HEK293 (cell line): Measurements from ENCODE around the gene EXOSC1.

ENCODE experiments used
- CTCF ChIA-PET: fragments of 350-600 bp; formaldehyde crosslinking; extraction: SDS; loops from one replicate; lab custom pipeline; 2021; ENCODE audit warnings: antibody characterized with exemption; lab: Yijun Ruan, JAX
- POLR2A ChIA-PET: fragments of 300-600 bp; formaldehyde crosslinking; extraction: SDS; loops from one replicate; lab custom pipeline; 2020; ENCODE audit warnings: antibody characterized with exemption, inconsistent platforms; lab: Yijun Ruan, JAX
- H3K27ac ChIP-seq: fragments of 200-500 bp; sonication (Bioruptor generic); 2 replicates; pipeline ENCODE4 v1.5.1; 2014; ENCODE audit warnings: low read depth, low read length, control low read depth, inconsistent platforms; ENCODE audit errors: extremely low read depth
- H3K36me3 ChIP-seq, 2 experiments: fragments of 200-500 bp in 1 of 2; sonication (Bioruptor generic) in 1 of 2; 1 replicate in 1 of 2; 2 replicates in 1 of 2; pipeline ENCODE4 v1.5.1; 2014 to 2017; ENCODE audit warnings: inconsistent platforms in 2 of 2, low read length in 2 of 2; ENCODE audit not compliant: control insufficient read depth in 2 of 2, insufficient read depth in 1 of 2
- H3K4me1 ChIP-seq: fragments of 200-500 bp; sonication (Bioruptor generic); 2 replicates; pipeline ENCODE4 v1.5.1; 2014; ENCODE audit warnings: mild to moderate bottlenecking, low read length, inconsistent platforms; ENCODE audit not compliant: control insufficient read depth, insufficient read depth
- H3K4me3 ChIP-seq: 2 replicates; pipeline ENCODE4 v1.5.1; 2011; ENCODE audit warnings: low read depth, mild to moderate bottlenecking, control low read depth, low read length, moderate library complexity
- H3K9me3 ChIP-seq: fragments of 200-500 bp; sonication (Bioruptor generic); 2 replicates; pipeline ENCODE4 v1.5.1; 2014; ENCODE audit warnings: low read depth, low read length, inconsistent platforms; ENCODE audit not compliant: control insufficient read depth, insufficient read depth
- GLIS2 ChIP-seq: fragments of 450-650 bp; formaldehyde crosslinking; IDR thresholded peaks from 2 replicates; pipeline ENCODE4 v1.5.1; 2016; ENCODE audit warnings: missing biosample characterization, missing genetic modification characterization
- HOXC10 ChIP-seq: sonication (generic); formaldehyde crosslinking; IDR thresholded peaks from 2 replicates; pipeline ENCODE4 v1.8.1; 2023; ENCODE audit warnings: mild to moderate bottlenecking, missing genetic modification reagents
- KLF1 ChIP-seq: fragments of 450-650 bp; formaldehyde crosslinking; IDR thresholded peaks from 2 replicates; pipeline ENCODE4 v1.5.1; 2016; ENCODE audit warnings: missing biosample characterization, missing genetic modification characterization
- OVOL3 ChIP-seq: fragments of 450-650 bp; formaldehyde crosslinking; IDR thresholded peaks from 2 replicates; pipeline ENCODE4 v1.5.1; 2016; ENCODE audit warnings: missing biosample characterization, missing genetic modification characterization
- SP3 ChIP-seq: fragments of 450-650 bp; formaldehyde crosslinking; IDR thresholded peaks from 2 replicates; pipeline ENCODE4 v1.5.1; 2016; ENCODE audit warnings: missing biosample characterization, missing genetic modification characterization
- ZBTB48 ChIP-seq: fragments of 450-650 bp; formaldehyde crosslinking; IDR thresholded peaks from 2 replicates; pipeline ENCODE4 v1.5.1; 2016; ENCODE audit warnings: missing biosample characterization, missing genetic modification characterization
- ZFP37 ChIP-seq: fragments of 450-650 bp; formaldehyde crosslinking; IDR thresholded peaks from 2 replicates; pipeline ENCODE4 v1.5.1; 2016; ENCODE audit warnings: missing biosample characterization, missing genetic modification characterization
- ZNF112 ChIP-seq: fragments of 450-650 bp; formaldehyde crosslinking; IDR thresholded peaks from 2 replicates; pipeline ENCODE4 v1.5.0; 2017; ENCODE audit warnings: missing biosample characterization, missing genetic modification characterization
- ZNF114 ChIP-seq: fragments of 450-650 bp; formaldehyde crosslinking; IDR thresholded peaks from 2 replicates; pipeline ENCODE4 v1.5.0; 2017; ENCODE audit warnings: missing biosample characterization, missing genetic modification characterization
- ZNF146 ChIP-seq: fragments of 450-650 bp; formaldehyde crosslinking; IDR thresholded peaks from 2 replicates; pipeline ENCODE4 v1.5.1; 2016; ENCODE audit warnings: missing biosample characterization, missing genetic modification characterization
- ZNF155 ChIP-seq: fragments of 450-650 bp; formaldehyde crosslinking; IDR thresholded peaks from 2 replicates; pipeline ENCODE4 v1.5.1; 2016; ENCODE audit warnings: missing biosample characterization, missing genetic modification characterization
- ZNF175 ChIP-seq: fragments of 450-650 bp; formaldehyde crosslinking; IDR thresholded peaks from 2 replicates; pipeline ENCODE4 v1.5.1; 2016; ENCODE audit warnings: missing biosample characterization, missing genetic modification characterization
- ZNF24 ChIP-seq: fragments of 450-650 bp; formaldehyde crosslinking; IDR thresholded peaks from 2 replicates; pipeline ENCODE4 v1.5.1; 2016; ENCODE audit warnings: missing biosample characterization, missing genetic modification characterization
- ZNF292 ChIP-seq: fragments of 450-650 bp; formaldehyde crosslinking; IDR thresholded peaks from 2 replicates; pipeline ENCODE4 v1.5.1; 2016; ENCODE audit warnings: low read depth, missing biosample characterization, missing genetic modification characterization, borderline replicate concordance
- ZNF366 ChIP-seq: fragments of 450-650 bp; formaldehyde crosslinking; conservative IDR thresholded peaks from 2 replicates; pipeline ENCODE4 v1.5.1; 2016; ENCODE audit warnings: missing biosample characterization, missing genetic modification characterization
- ZNF426 ChIP-seq: fragments of 450-650 bp; formaldehyde crosslinking; IDR thresholded peaks from 2 replicates; pipeline ENCODE4 v1.5.1; 2017; ENCODE audit warnings: missing biosample characterization, missing genetic modification characterization, mild to moderate bottlenecking, inconsistent platforms, moderate library complexity
- ZNF521 ChIP-seq: fragments of 450-650 bp; formaldehyde crosslinking; IDR thresholded peaks from 2 replicates; pipeline ENCODE4 v1.5.1; 2017; ENCODE audit warnings: missing biosample characterization, mild to moderate bottlenecking, missing genetic modification characterization
- ZNF623 ChIP-seq: fragments of 450-650 bp; formaldehyde crosslinking; IDR thresholded peaks from 2 replicates; pipeline ENCODE4 v1.5.1; 2016; ENCODE audit warnings: missing biosample characterization, missing genetic modification characterization
- ZNF629 ChIP-seq: fragments of 450-650 bp; formaldehyde crosslinking; IDR thresholded peaks from 2 replicates; pipeline ENCODE4 v1.5.1; 2017; ENCODE audit warnings: missing biosample characterization, missing genetic modification characterization
- ZNF658 ChIP-seq: fragments of 450-650 bp; formaldehyde crosslinking; IDR thresholded peaks from 2 replicates; pipeline ENCODE4; 2016; ENCODE audit warnings: missing biosample characterization, missing genetic modification characterization
- ZNF660 ChIP-seq: fragments of 450-650 bp; IDR thresholded peaks from 2 replicates; pipeline ENCODE4 v1.5.1; 2018; ENCODE audit warnings: missing biosample characterization, mild to moderate bottlenecking, missing genetic modification characterization
- ZNF76 ChIP-seq: fragments of 450-650 bp; formaldehyde crosslinking; IDR thresholded peaks from 2 replicates; pipeline ENCODE4; 2016; ENCODE audit warnings: low read depth, missing biosample characterization, missing genetic modification characterization, borderline replicate concordance
- ZNF776 ChIP-seq: fragments of 450-650 bp; formaldehyde crosslinking; IDR thresholded peaks from 2 replicates; pipeline ENCODE4 v1.5.0; 2017; ENCODE audit warnings: missing biosample characterization, missing genetic modification characterization, borderline replicate concordance
- ZNF792 ChIP-seq: fragments of 450-650 bp; formaldehyde crosslinking; IDR thresholded peaks from 2 replicates; pipeline ENCODE4 v1.5.1; 2016; ENCODE audit warnings: missing biosample characterization, missing genetic modification characterization
- ZNF837 ChIP-seq: fragments of 450-650 bp; formaldehyde crosslinking; IDR thresholded peaks from 2 replicates; pipeline ENCODE4 v1.5.1; 2016; ENCODE audit warnings: missing biosample characterization, missing genetic modification characterization
- ZXDB ChIP-seq: fragments of 450-650 bp; formaldehyde crosslinking; IDR thresholded peaks from 2 replicates; pipeline ENCODE4 v1.5.1; 2016; ENCODE audit warnings: missing biosample characterization, missing genetic modification characterization
- TF ChIP-seq, protein P1 (sequence below): fragments of 450-650 bp; formaldehyde crosslinking; IDR thresholded peaks from 2 replicates; pipeline ENCODE4 v1.5.1; 2017; ENCODE audit warnings: missing biosample characterization, missing genetic modification characterization
- TF ChIP-seq, protein P2 (sequence below): fragments of 450-650 bp; formaldehyde crosslinking; IDR thresholded peaks from 2 replicates; pipeline ENCODE4; 2016; ENCODE audit warnings: missing biosample characterization, missing genetic modification characterization
- TF ChIP-seq, protein P3 (sequence below): fragments of 450-650 bp; formaldehyde crosslinking; optimal IDR thresholded peaks from 2 replicates; pipeline ENCODE3; 2016; ENCODE audit warnings: missing biosample characterization, mild to moderate bottlenecking, missing genetic modification characterization
- TF ChIP-seq, protein P4 (sequence below): fragments of 450-650 bp; formaldehyde crosslinking; IDR thresholded peaks from 2 replicates; pipeline ENCODE4 v1.5.1; 2017; ENCODE audit warnings: missing biosample characterization, missing genetic modification characterization
- TF ChIP-seq, protein P5 (sequence below): fragments of 450-650 bp; formaldehyde crosslinking; IDR thresholded peaks from 2 replicates; pipeline ENCODE4 v1.5.1; 2016; ENCODE audit warnings: missing biosample characterization, missing genetic modification characterization

EXOSC1 gene

DNA sequence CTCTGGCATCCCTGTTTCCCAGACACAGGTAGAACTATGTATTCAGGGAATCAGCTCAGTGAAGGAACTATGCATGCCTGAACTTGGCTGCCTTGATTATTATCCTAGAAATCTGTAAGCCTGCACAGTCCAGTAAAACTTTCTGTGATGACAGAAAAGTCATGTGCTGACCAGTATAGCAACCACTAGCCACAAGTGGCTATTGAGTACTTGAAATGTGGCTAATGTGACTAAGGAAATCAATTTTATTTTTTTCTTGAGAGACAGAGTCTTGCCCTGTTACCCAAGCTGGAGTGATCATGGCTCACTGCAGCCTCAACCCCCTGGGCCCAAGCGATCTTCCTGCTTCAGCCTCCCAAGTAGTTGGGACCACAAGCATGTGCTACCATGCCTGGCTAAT lies 3.5 kb downstream of the EXOSC1 start:
- no peak for TF ChIP-seq ZNF24
- no peak for TF ChIP-seq OVOL3 (tag by site-specific recombination)
- no peak for TF ChIP-seq ZNF660 (tag by site-specific recombination)
- TF ChIP-seq ZNF292, result no peak
- TF ChIP-seq, protein P1, sequence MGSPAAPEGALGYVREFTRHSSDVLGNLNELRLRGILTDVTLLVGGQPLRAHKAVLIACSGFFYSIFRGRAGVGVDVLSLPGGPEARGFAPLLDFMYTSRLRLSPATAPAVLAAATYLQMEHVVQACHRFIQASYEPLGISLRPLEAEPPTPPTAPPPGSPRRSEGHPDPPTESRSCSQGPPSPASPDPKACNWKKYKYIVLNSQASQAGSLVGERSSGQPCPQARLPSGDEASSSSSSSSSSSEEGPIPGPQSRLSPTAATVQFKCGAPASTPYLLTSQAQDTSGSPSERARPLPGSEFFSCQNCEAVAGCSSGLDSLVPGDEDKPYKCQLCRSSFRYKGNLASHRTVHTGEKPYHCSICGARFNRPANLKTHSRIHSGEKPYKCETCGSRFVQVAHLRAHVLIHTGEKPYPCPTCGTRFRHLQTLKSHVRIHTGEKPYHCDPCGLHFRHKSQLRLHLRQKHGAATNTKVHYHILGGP (tag by site-specific recombination), result no peak
- TF ChIP-seq ZNF76, result no peak
- TF ChIP-seq ZNF366 (tag by site-specific recombination), result no peak
- no peak for TF ChIP-seq ZNF426 (tag by site-specific recombination)
- TF ChIP-seq ZNF146 (tag by site-specific recombination), result no peak
- TF ChIP-seq ZNF175 (tag by site-specific recombination), result no peak
- TF ChIP-seq, protein P2, sequence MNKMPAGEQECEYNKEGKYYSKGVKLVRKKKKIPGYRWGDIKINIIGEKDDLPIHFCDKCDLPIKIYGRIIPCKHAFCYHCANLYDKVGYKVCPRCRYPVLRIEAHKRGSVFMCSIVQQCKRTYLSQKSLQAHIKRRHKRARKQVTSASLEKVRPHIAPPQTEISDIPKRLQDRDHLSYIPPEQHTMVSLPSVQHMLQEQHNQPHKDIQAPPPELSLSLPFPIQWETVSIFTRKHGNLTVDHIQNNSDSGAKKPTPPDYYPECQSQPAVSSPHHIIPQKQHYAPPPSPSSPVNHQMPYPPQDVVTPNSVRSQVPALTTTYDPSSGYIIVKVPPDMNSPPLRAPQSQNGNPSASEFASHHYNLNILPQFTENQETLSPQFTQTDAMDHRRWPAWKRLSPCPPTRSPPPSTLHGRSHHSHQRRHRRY, result no peak
- TF ChIP-seq ZNF792, result no peak
- TF ChIP-seq ZFP37 (tag by site-specific recombination), result no peak
- TF ChIP-seq, protein P3, sequence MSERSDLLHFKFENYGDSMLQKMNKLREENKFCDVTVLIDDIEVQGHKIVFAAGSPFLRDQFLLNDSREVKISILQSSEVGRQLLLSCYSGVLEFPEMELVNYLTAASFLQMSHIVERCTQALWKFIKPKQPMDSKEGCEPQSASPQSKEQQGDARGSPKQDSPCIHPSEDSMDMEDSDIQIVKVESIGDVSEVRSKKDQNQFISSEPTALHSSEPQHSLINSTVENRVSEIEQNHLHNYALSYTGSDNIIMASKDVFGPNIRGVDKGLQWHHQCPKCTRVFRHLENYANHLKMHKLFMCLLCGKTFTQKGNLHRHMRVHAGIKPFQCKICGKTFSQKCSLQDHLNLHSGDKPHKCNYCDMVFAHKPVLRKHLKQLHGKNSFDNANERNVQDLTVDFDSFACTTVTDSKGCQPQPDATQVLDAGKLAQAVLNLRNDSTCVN, result no peak
- no peak for TF ChIP-seq ZNF521 (tag by site-specific recombination)
- no peak for TF ChIP-seq ZNF776 (tag by site-specific recombination)
- no peak for TF ChIP-seq ZNF629 (tag by site-specific recombination)
- no peak for TF ChIP-seq HOXC10
- TF ChIP-seq, protein P4, sequence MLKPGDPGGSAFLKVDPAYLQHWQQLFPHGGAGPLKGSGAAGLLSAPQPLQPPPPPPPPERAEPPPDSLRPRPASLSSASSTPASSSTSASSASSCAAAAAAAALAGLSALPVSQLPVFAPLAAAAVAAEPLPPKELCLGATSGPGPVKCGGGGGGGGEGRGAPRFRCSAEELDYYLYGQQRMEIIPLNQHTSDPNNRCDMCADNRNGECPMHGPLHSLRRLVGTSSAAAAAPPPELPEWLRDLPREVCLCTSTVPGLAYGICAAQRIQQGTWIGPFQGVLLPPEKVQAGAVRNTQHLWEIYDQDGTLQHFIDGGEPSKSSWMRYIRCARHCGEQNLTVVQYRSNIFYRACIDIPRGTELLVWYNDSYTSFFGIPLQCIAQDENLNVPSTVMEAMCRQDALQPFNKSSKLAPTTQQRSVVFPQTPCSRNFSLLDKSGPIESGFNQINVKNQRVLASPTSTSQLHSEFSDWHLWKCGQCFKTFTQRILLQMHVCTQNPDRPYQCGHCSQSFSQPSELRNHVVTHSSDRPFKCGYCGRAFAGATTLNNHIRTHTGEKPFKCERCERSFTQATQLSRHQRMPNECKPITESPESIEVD, result no peak
- Histone ChIP-seq H3K36me3 (peaks cover 49 to 50% of the 10 kb centered on the region in 2 experiments), H3K9me3 (no peaks in the 10 kb centered on the region), H3K4me3 (no peak overlapping the region), H3K27ac (no peak overlapping the region), H3K4me1 (peaks cover 2% of the 10 kb centered on the region; the same call in 1 of the 2 replicates)
- CTCF ChIA-PET, result interaction anchor here (0.7 kb wide), 1 partner anchor 45 kb away, joined by 3 read pairs; no protein-coding TSS in a partner anchor
- POLR2A ChIA-PET, result no interaction called here

DNA sequence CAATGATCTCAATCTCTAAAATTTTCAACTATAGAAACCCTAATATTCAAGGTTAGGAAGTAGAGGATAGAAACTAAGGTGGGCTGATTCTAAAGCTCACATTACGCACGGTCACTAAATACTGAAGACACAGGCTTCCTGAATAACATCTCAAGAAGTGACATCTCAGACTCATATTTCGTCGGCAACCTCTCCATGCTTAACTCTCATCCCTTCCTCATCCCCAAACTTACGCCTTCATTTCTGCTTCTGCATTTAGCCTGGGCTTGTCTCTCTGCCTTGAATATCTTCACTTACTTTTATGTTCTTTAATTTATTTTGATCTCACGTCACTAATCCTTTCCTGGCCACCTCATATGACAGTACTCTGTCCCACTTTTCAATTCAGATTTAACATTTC lies 10.6 kb downstream of the EXOSC1 start:
- H3K36me3 ChIP-seq, result peaks cover 72 to 87% of the 10 kb centered on the region in 2 experiments
- H3K27ac ChIP-seq, result no peak overlapping the region
- TF ChIP-seq ZNF112 (no peak), ZNF366 (tag by site-specific recombination) (no peak), GLIS2 (tag by site-specific recombination) (no peak), ZNF658 (no peak), ZNF155 (tag by site-specific recombination) (no peak), ZBTB48 (tag by site-specific recombination) (no peak), ZNF114 (tag by site-specific recombination) (no peak), ZNF837 (tag by site-specific recombination) (no peak), SP3 (tag by site-specific recombination) (no peak), ZXDB (tag by site-specific recombination) (no peak), KLF1 (tag by site-specific recombination) (no peak), ZNF623 (tag by site-specific recombination) (no peak)
- TF ChIP-seq, protein P5, sequence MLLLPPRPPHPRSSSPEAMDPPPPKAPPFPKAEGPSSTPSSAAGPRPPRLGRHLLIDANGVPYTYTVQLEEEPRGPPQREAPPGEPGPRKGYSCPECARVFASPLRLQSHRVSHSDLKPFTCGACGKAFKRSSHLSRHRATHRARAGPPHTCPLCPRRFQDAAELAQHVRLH (tag by site-specific recombination), result no peak
- H3K9me3 ChIP-seq, result no peaks in the 10 kb centered on the region
- H3K4me1 ChIP-seq, result no peaks in the 10 kb centered on the region
- ChIA-PET POLR2A (interaction anchor here (0.6 to 2.5 kb wide), 3 partner anchors 10 to 129 kb away, joined by 4 to 11 read pairs (median 5); partner anchors contain the start of genes EXOSC1 and ZDHHC16), CTCF (interaction anchor here (0.6 kb wide), 1 partner anchor 117 kb away, joined by 4 read pairs; no protein-coding TSS in a partner anchor)
- no peak overlapping the region for H3K4me3 ChIP-seq
